Ishikawa (cell line): ENCODE data around the gene PIP4K2A.

ENCODE experiments used
- CEBPB ChIP-seq: IDR thresholded peaks from 2 replicates; pipeline ENCODE4 v1.6.1; 2012
- EGR1 ChIP-seq: IDR thresholded peaks from 2 replicates; pipeline ENCODE4 v1.6.1; 2012
- EP300 ChIP-seq: IDR thresholded peaks from 2 replicates; pipeline ENCODE4 v1.6.1; 2012; ENCODE audit warnings: borderline replicate concordance
- FOXM1 ChIP-seq: IDR thresholded peaks from 2 replicates; pipeline ENCODE4 v1.6.1; 2012; ENCODE audit warnings: low read depth, borderline replicate concordance
- MAX ChIP-seq: IDR thresholded peaks from 2 replicates; pipeline ENCODE4 v1.6.1; 2012
- RAD21 ChIP-seq: IDR thresholded peaks from 2 replicates; pipeline ENCODE4 v1.6.1; 2012; ENCODE audit warnings: low read depth
- TCF12 ChIP-seq: IDR thresholded peaks from 2 replicates; pipeline ENCODE4 v1.6.1; 2012; ENCODE audit warnings: low read depth
- USF1 ChIP-seq: IDR thresholded peaks from 2 replicates; pipeline ENCODE4 v1.6.1; 2012
- YY1 ChIP-seq: IDR thresholded peaks from 2 replicates; pipeline ENCODE4 v1.6.1; 2012; ENCODE audit warnings: low read depth
- TF ChIP-seq, protein P1 (sequence below): IDR thresholded peaks from 2 replicates; pipeline ENCODE4 v1.6.1; 2012; ENCODE audit warnings: low read depth, mild to moderate bottlenecking

GRCh38 chr10:22613011-22613410, 101.4 kb downstream of the PIP4K2A start:
- TF ChIP-seq TCF12 (no peak), EP300 (no peak), RAD21 (no peak), YY1 (no peak), USF1 (no peak), FOXM1 (no peak), MAX (no peak), CEBPB (no peak), EGR1 (no peak)
- TF ChIP-seq, protein P1, sequence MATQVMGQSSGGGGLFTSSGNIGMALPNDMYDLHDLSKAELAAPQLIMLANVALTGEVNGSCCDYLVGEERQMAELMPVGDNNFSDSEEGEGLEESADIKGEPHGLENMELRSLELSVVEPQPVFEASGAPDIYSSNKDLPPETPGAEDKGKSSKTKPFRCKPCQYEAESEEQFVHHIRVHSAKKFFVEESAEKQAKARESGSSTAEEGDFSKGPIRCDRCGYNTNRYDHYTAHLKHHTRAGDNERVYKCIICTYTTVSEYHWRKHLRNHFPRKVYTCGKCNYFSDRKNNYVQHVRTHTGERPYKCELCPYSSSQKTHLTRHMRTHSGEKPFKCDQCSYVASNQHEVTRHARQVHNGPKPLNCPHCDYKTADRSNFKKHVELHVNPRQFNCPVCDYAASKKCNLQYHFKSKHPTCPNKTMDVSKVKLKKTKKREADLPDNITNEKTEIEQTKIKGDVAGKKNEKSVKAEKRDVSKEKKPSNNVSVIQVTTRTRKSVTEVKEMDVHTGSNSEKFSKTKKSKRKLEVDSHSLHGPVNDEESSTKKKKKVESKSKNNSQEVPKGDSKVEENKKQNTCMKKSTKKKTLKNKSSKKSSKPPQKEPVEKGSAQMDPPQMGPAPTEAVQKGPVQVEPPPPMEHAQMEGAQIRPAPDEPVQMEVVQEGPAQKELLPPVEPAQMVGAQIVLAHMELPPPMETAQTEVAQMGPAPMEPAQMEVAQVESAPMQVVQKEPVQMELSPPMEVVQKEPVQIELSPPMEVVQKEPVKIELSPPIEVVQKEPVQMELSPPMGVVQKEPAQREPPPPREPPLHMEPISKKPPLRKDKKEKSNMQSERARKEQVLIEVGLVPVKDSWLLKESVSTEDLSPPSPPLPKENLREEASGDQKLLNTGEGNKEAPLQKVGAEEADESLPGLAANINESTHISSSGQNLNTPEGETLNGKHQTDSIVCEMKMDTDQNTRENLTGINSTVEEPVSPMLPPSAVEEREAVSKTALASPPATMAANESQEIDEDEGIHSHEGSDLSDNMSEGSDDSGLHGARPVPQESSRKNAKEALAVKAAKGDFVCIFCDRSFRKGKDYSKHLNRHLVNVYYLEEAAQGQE = no peak
